VCaP (cell line): ENCODE measurements around the gene C6orf120.
A peak's percentile ranks its signal among the peaks of the same experiment; 100 is the strongest.

ENCODE experiments used
- H3K27ac ChIP-seq: fragments of 450-650 bp; 2 replicates; pipeline ENCODE4 v1.5.1; 2017
- TF ChIP-seq, protein P1 (sequence below): fragments of 450-650 bp; conservative IDR thresholded peaks from 2 replicates; pipeline ENCODE4 v1.5.1; 2017; ENCODE audit warnings: mild to moderate bottlenecking, moderate library complexity

Gene C6orf120

DNA sequence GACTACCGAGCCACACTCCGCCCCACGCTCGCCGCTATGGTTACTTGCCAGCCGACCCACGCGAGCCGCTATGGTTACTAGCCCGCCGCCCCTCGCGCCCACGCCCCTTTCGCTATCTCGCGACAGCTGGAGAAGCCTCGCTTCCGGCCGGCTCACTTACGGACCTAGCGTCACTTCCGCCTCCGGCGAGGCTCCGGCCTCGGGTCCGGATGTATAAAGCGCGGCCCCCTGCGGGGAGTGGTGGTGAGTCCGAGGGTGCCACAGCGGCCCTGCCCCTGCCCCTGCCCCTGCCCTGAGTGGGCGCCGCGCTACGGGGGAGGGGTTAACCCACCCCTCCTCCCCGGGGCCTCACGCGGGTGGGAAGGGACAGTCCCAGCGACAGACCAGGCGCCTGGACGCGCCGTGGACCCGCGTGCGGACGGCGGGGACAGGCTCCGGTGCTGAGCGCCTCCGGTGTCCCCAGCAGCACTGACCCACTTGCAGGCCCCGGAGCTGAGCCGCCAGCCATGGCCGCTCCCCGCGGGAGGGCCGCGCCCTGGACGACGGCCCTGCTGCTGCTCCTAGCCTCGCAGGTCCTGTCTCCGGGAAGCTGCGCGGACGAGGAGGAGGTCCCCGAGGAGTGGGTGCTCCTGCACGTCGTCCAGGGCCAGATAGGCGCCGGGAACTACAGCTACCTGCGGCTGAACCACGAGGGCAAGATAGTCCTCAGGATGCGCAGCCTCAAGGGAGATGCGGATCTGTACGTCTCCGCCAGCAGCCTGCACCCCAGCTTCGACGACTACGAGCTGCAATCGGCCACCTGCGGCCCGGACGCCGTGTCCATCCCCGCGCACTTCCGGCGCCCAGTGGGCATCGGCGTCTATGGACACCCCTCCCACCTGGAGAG is at the start of gene C6orf120, which contains the start of gene WDR27:
C6orf120 (plus strand) TSS at position 173 of the 886 bp plus-strand sequence; CDS start at position 507, 334 bp downstream.
WDR27 (minus strand) TSS at position 76 of the 886 bp plus-strand sequence. CDS start 13,024 bp downstream, outside the sequence.
- peak within 1 kb of the TSS; percentile 96 for H3K27ac ChIP-seq

DNA sequence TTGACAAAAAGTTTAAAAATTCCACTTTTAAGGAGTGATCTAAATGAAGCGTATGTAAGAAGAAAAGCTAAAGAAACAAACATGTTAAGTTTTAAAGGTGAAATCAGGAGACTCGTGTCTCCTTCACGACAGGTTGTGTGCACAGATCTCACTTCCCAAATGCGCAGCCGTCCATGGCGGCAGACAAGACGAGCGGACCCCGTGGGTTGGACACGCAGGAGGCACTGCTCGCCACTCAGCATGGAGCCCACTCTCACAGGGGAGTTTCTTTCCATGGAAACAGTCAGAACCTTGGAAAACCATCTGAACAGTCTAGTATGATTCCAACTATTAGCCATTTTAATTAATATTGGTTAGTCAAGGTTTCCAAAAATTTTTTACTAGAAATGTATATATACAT is 49.0 kb upstream of the C6orf120 start:
- no peak overlapping the region for H3K27ac ChIP-seq
- TF ChIP-seq, protein P1, sequence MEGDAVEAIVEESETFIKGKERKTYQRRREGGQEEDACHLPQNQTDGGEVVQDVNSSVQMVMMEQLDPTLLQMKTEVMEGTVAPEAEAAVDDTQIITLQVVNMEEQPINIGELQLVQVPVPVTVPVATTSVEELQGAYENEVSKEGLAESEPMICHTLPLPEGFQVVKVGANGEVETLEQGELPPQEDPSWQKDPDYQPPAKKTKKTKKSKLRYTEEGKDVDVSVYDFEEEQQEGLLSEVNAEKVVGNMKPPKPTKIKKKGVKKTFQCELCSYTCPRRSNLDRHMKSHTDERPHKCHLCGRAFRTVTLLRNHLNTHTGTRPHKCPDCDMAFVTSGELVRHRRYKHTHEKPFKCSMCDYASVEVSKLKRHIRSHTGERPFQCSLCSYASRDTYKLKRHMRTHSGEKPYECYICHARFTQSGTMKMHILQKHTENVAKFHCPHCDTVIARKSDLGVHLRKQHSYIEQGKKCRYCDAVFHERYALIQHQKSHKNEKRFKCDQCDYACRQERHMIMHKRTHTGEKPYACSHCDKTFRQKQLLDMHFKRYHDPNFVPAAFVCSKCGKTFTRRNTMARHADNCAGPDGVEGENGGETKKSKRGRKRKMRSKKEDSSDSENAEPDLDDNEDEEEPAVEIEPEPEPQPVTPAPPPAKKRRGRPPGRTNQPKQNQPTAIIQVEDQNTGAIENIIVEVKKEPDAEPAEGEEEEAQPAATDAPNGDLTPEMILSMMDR, result no peak

More for the DNA sequence above, at the start of gene C6orf120, which contains the start of gene WDR27:
- TF ChIP-seq, protein P1, result peak; percentile 16; the same call in 1 of the 2 replicates

- H3K27ac ChIP-seq, result no peak overlapping the region
- TF ChIP-seq, protein P1, result no peak
Measured at GRCh38 chr6:169653691-169654090, 48.2 kb upstream of the C6orf120 start.

DNA sequence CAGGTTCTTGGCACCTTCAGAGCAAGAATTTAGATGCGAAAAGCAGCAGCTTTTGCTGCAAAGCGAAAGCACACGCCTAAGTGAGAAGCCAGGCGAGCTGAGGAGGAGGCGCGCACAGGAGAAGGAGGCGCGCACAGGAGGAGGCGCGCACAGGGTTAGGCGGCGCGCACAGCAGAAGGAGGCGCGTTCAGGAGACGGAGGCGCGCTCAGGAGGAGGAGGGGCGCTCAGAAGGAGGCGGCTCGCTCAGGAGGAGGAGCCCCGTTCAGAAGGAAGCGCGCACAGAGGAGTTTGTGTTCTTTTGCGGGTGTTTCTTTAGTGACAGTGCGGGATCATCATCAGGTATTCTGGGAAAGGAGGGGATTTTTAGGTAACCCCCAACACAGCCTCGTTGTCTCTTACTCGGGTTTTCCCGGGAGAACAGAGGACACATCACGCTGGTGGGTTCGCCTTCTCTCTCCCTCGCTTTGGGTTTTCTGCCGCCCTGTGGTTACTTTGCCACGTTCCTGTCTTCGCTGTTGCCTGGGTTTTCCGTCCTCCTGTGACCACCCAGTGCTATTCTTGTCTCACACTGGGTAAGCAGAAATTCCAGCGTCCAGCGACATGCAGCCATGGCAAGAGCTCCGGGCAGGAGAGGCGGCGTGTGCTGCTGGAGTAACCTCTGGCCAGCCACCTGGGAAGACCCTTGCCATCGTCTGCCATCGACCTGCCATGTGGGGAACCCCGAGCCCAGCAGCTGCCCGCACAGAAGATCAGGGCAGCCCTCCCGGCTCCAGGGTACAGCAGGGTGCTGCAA is 47.1 kb upstream of the C6orf120 start:
- TF ChIP-seq, protein P1, result no peak
- H3K27ac ChIP-seq, result no peak overlapping the region

GRCh38 chr6:169656546-169657283 is 45.2 kb upstream of the C6orf120 start:
- no peak overlapping the region for H3K27ac ChIP-seq
- TF ChIP-seq, protein P1, result no peak

DNA sequence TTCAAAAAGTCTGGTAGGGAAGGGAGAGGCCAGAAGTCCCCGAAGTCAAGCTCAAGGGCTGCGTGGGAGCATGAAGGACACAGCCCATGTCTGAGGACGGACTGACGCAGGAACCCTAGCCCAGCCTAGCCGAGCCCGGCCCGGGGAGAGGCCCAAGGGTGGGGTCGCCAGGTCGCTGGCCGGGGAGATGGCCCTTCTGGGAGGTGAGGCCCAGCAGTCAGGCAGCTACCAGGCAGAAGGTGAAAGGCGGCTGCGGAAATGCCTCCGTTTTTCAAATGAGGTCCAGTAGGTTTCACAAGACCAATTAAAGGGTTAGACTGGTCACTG is 44.7 kb upstream of the C6orf120 start:
- H3K27ac ChIP-seq, result no peak overlapping the region
- TF ChIP-seq, protein P1, result no peak
